HG03060 (cell line): ENCODE measurements around the gene BCAS1.

Experiments
- ATAC-seq: cut with Tn5 transposase; IDR thresholded peaks from one replicate; pipeline ENCODE4 v1.9.1; 2021; ENCODE audit warnings: low read depth, moderate number of reproducible peaks; ENCODE audit not compliant: unreplicated experiment

The BCAS1 gene

GRCh38 chr20:53898556-53898931 is 171.8 kb downstream of the BCAS1 start:
- ATAC-seq = no peak

- no peak for ATAC-seq
Measured at GRCh38 chr20:53897884-53898555, 172.4 kb downstream of the BCAS1 start.

GRCh38 chr20:53896647-53897046 is 173.7 kb downstream of the BCAS1 start:
- ATAC-seq = no peak

GRCh38 chr20:53896041-53896440 is 174.4 kb downstream of the BCAS1 start:
- ATAC-seq = no peak

- ATAC-seq = no peak
Measured at GRCh38 chr20:53895385-53895755, 175.0 kb downstream of the BCAS1 start.

GRCh38 chr20:53894707-53895384 is 175.5 kb downstream of the BCAS1 start:
- ATAC-seq = no peak
